Stimulated activated CD4-positive, alpha-beta T cell treated with anti-CD3 and anti-CD28 coated beads, Interleukin-2, amount 100 ng/mL, for 48 hours (primary cell): ENCODE measurements around the gene ANO4.
"Not testable (repeated sequence)": the region's sequence is repeated elsewhere in the genome, so short reads cannot be mapped to it uniquely, and the experiment has no call there.

Experiments
- DNase-seq, 2 donors: peaks; one replicate each; pipeline ENCODE4 v3.0.0-alpha.2; 2020

The ANO4 gene

DNA sequence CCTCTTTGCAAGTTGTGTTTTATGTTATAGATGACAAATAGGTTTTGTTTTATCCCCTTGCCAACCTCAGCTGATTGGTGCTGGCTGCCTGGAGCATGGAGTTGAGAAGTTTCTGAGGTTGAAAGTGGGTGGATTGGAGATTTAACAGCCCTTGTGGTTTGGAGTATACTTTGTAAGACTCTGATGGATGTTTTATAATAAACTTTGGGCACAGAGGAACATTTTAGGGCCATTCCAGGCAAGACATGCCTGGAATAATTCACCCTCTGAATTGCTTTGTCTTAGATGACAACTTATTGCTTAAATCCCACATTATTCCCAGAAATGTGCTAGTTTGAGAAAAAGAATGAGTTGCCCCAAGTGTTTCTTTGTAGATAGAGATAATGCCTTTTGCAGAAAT is 256.6 kb downstream of the ANO4 start:
- DNase-seq, result no peak

GRCh38 chr12:101051901-101052550 is 257.4 kb downstream of the ANO4 start:
- DNase-seq, result no peak

- DNase-seq, result no peak
Observed at GRCh38 chr12:101053203-101053602, 258.6 kb downstream of the ANO4 start.

DNA sequence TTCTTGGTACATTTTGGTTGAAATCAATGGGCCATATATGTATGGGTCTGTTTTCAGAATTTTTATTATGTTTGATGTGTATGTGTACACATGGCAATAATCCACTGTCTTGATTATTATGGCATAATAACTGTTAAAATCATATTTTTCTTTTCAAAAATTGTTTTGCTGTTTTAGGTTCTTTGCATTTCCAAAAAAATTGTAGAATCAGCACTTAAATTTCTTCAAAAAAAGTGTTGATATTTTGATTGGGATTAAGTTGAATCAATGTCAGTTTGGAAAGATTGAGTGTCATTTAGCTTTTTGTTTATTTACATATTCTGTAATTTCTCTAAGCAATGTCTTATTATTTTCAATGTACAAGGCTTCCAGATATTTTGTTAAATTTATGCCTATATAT is 261.4 kb downstream of the ANO4 start:
- DNase-seq, result no peak

- not testable (repeated sequence) for DNase-seq
Observed at GRCh38 chr12:101062508-101062907, 267.9 kb downstream of the ANO4 start.

- DNase-seq, result no peak
Observed at GRCh38 chr12:101064721-101065120, 270.1 kb downstream of the ANO4 start.

- DNase-seq, result no peak
Observed at GRCh38 chr12:101066489-101066888, 271.9 kb downstream of the ANO4 start.

DNA sequence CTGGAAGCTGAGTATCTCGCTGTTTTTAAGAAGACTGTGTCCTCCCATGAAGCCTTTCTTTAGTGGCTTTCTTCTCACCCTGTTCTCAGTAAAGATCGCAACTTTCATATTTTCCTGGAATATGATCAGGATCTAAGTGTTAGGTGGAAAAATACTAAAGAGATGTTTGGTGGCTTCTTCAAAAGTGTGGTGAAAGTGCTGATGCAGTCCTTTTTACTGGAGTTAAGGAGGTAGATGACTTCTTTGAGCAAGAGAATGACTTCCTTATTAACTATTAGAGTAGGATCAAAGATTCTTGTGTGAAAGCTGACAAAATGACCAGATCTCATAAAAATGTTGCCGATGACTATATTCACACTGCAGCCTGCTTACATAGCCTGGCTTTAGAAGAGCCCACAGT is 273.8 kb downstream of the ANO4 start:
- DNase-seq, result no peak

GRCh38 chr12:101068836-101069235 is 274.3 kb downstream of the ANO4 start:
- no peak for DNase-seq

DNA sequence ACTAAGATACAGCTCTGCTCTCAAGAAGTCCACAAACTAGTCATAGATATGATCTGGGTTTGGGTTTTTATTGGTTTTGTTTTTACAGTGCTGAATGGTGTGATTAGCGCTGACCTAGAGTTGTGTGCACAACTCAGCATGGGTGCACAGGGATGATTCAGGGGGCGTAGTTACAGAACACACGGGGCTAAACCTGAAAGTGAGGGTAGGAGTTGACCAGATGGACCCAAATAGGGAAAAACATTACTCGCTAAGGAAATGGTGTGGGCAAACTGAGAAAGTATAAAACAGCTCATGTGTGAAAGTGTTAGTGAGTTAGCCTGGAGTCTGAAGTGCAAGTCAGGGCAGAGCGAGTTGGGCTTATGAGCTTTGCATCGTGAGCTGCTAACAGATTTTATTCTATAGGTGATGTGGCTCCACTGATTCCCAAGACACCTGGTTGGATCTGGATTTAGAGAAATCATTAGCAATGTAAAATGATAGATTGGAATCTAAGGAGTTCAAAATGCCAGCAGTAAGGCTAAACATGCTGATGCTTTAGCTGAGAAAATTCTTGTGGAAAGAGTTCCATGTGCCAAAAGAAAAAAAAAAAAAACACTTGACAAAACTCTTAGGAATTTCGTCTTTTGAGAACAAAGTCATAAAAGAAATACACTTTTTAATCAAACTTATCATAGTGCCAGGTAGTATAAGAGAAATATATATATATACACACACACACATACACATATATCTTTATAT is 280.5 kb downstream of the ANO4 start:
- no peak for DNase-seq

DNA sequence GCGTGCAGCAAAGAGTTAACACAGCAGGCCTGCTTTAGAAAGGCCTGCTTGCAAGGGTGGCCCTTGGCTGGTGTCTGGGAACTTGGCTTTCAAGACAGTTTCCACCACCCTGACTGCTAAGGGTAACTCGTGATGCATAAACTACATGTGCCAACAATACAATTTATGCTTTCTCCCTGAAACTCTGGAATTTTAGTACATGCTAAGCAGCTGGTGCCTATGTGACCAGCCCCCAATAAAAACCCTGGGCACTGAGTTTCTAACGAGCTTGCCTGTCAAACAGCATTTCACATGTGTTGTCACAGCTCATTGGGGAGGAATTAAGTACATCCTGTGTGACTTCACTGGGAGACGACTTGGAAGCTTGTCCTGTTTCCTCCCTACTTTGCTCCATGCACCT is 282.3 kb downstream of the ANO4 start:
- no peak for DNase-seq

- no peak for DNase-seq
Observed at GRCh38 chr12:101077791-101078528, 283.4 kb downstream of the ANO4 start.

GRCh38 chr12:101078536-101079285 is 284.1 kb downstream of the ANO4 start:
- no peak for DNase-seq

DNA sequence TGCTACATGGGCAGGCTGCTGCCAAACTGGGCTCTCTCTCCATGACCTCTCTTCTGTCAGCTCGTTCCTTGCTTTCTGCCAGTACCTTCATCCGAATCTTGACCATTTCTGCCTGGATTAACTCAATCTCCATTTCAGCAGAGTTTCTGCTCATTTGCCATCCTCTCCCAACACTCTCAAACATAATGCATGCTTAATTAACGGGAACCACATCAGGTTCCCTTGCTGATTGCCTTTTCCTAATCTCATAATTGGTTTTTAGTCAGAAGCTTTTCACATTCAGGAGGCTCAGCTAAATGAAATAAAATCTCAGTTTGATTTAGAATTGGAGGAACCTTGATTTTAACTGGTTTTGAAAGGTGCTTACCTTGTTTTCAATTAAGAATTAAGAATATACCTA is 288.1 kb downstream of the ANO4 start:
- no peak for DNase-seq

DNA sequence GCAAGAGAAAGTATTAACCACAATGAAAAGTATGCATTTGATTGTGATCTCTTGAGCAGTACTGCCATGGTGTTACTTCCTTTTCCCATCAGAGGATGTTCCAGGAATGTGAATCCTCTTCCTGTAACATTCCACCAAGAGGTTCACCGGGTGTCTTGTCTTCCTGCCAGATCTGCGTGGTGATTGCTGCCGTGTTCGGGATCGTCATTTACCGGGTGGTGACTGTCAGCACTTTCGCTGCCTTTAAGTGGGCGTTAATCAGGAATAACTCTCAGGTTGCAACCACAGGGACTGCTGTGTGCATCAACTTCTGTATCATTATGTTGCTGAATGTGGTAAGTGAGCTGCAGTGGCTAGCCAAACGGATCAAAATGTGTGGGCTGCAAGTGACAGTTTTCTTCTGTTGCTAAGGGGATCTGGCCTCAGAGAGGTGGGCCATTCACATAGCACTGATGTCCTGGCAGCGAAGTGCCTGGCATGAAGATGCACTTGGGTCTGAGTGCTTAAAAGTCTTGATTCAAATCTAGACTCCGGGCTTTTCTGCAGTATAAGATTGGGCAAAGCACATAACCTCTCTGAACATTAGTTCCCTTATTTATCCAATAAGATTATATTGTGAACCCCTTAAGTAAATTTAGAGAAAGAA is 292.0 kb downstream of the ANO4 start:
- no peak for DNase-seq

DNA sequence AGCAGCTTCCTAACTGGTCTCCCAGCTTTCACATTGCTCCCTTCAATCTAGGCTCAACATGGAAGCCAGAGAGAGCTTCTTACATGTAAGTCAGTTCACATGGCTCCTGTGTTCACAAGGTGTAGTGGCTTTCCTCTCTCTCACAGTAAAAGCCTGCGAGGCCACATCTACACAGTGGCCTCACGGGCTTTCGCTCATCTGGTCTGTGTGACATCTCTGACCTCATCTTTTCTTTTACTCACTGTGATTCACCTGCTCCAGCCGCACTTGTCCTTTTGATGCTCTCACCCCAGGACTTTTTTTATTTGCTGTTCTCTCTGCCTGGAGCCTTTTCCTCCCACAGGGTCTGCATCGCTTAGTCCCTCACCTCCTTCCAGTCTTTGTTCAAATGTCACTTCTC is 293.3 kb downstream of the ANO4 start:
- DNase-seq, result no peak

- DNase-seq, result no peak
Observed at GRCh38 chr12:101089271-101089670, 294.7 kb downstream of the ANO4 start.

- not testable (repeated sequence) for DNase-seq
Observed at GRCh38 chr12:101090222-101090621, 295.6 kb downstream of the ANO4 start.

DNA sequence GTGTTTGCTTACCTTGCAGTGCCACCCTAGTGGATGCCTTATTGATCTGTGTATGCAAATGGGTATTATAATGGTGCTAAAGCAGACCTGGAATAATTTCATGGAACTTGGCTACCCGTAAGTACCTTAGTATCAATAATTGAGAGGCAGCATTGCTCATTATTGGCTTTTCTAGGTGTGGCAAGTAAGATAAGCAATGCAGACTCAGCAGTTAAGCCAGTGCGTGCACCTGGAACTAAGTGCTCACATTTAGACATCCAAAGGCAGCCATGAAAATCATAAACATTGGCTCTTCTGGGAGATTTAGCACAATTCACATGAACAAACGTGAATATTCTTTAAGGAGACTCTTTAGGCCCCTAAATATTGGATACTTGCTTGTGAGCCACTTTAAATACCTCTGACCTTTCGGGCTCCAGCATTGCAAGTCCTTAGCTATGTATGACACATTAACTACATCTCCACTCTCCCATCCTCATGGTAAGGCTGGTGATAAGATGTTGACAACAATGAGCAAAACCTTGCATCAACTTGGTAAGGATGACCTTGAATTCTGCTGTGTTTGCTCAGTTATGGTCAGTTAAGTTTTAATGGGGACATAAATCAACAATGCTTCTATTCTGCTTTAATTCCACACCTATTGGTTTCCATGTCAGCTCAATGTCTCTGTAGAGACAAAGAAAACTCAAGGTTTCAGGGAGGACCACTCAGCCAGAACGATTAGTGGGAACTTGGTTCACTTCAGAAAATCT is 303.4 kb downstream of the ANO4 start:
- DNase-seq, result no peak

DNA sequence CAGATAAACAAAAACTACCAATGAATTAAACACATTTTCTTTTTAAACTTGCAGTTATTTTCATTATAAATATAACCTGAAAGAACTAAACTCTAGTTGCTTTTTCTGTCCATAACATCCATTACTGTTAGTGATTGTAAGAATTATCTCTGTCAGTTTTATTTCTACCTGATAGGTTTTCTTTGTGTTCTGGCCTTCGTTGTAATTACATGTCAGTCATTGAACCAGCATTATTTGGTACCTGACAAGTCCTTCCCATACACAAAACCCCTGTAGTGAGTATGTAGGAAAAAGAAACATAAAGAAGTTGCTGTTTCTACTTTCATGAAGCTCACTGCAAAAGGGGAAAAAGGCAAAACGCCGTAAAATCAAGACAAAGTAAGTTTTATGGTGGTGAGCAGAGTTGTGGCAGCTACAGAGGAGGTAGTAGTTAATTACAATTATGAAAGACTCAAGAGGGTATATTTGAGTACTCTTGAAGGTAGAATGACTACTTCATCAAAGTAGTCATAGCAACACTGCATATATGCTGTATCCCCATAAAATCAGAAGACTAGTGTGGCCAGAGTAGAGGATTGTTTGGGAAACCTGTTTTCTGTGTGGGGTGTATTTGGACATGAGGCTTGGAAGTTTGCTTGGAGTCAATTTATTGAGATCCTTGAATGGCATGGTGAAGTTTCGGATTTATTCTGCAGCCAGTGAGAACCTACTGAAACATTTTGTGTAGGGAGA is 312.6 kb downstream of the ANO4 start:
- DNase-seq, result no peak

DNA sequence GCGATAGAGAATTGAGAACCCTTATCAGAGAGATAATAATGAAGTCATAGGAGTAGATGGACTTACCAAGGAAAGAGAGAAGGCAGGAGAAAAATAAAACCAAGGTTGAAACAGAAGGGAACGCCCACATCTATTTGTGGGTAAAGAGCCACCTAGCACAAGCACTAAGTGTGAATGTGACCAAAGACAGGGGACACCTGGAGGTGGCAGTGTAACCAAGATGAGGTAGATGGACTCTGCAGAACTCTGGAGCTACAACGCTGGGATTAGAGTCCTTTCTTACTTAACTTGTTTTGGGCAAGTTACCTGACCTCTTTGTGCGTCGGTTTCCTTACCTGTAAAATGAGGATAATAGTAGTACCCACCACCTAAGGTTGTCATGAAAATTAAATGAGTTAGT is 313.6 kb downstream of the ANO4 start:
- DNase-seq, result no peak
